CD4-positive, alpha-beta T cell treated with Interleukin-10 for 1 hour (primary cell): Measurements from ENCODE around the gene P2RX7.

ENCODE experiments used
- DNase-seq: peaks from one replicate; pipeline ENCODE4 v3.0.0-alpha.2; 2020

The P2RX7 gene

GRCh38 chr12:121236776-121237175 lies 104.1 kb downstream of the P2RX7 start:
- no peak for DNase-seq

GRCh38 chr12:121237415-121237814 lies 104.7 kb downstream of the P2RX7 start:
- DNase-seq, result no peak
